Measurements from ENCODE around the gene SPEN.
A peak's percentile ranks its signal among the peaks of the same experiment; 100 is the strongest.
"Not testable (repeated sequence)": the region's sequence is repeated elsewhere in the genome, so short reads cannot be mapped to it uniquely, and the experiment has no call there.

The SPEN gene

GRCh38 chr1:15885269-15885668 is 37.8 kb downstream of the SPEN start:
- TF ChIP-seq EZH2 (IDR thresholded peaks at IDR 0.05; ENCODE audit: borderline replicate concordance, low read depth, low read length, severe bottlenecking) (no peak), CTCF (IDR thresholded peaks at IDR 0.05; ENCODE audit: borderline replicate concordance, extremely low read depth, low read length, poor library complexity, severe bottlenecking) (no peak)
- peaks cover 77% of the 10 kb centered on the region for H3K36me3 ChIP-seq (ENCODE audit: insufficient read depth, low read length)
- H3K9me3 ChIP-seq (ENCODE audit: insufficient read depth, low read length, severe bottlenecking), result no peaks in the 10 kb centered on the region
- no peak for DNase-seq
- no peak for ATAC-seq (ENCODE audit: insufficient read depth, low read depth)
- H2AFZ ChIP-seq (ENCODE audit: low read depth, low read length), result no peak overlapping the region
- H3K4me3 ChIP-seq (ENCODE audit: low read depth in 1 of 2, low read length in 2 of 2), result no peak overlapping the region
- peaks cover 100% of the 10 kb centered on the region for H3K79me2 ChIP-seq (ENCODE audit: insufficient read depth, low read length)
- H3K27ac ChIP-seq (ENCODE audit: low read length), result no peak overlapping the region
- no peaks in the 10 kb centered on the region for H3K4me1 ChIP-seq (ENCODE audit: insufficient read depth, low read length)
- H4K20me1 ChIP-seq (ENCODE audit: insufficient read depth, low read length), result peaks cover 88% of the 10 kb centered on the region
- no peak overlapping the region for H3K9ac ChIP-seq (ENCODE audit: low read depth, low read length)
- H3K4me2 ChIP-seq (ENCODE audit: insufficient read depth, low read length), result no peak overlapping the region
- H3K27me3 ChIP-seq (ENCODE audit: insufficient read depth, low read length, poor library complexity), result no peaks in the 10 kb centered on the region

GRCh38 chr1:15885701-15886610 is 38.4 kb downstream of the SPEN start:
- TF ChIP-seq CTCF (IDR thresholded peaks at IDR 0.05; ENCODE audit: borderline replicate concordance, extremely low read depth, low read length, poor library complexity, severe bottlenecking), result no peak
- no peak for TF ChIP-seq EZH2 (IDR thresholded peaks at IDR 0.05; ENCODE audit: borderline replicate concordance, low read depth, low read length, severe bottlenecking)
- ATAC-seq (ENCODE audit: insufficient read depth, low read depth), result no peak

GRCh38 chr1:15886611-15887167 is 39.2 kb downstream of the SPEN start:
- Histone ChIP-seq H3K9ac (ENCODE audit: low read depth, low read length) (no peak overlapping the region), H3K4me2 (ENCODE audit: insufficient read depth, low read length) (no peak overlapping the region)

More at GRCh38 chr1:15885701-15886610, 38.4 kb downstream of the SPEN start:
- Histone ChIP-seq H2AFZ (ENCODE audit: low read depth, low read length) (no peak overlapping the region), H3K4me3 (ENCODE audit: low read depth in 1 of 2, low read length in 2 of 2) (no peak overlapping the region), H3K9ac (ENCODE audit: low read depth, low read length) (no peak overlapping the region), H3K9me3 (ENCODE audit: insufficient read depth, low read length, severe bottlenecking) (no peaks in the 10 kb centered on the region), H3K36me3 (ENCODE audit: insufficient read depth, low read length) (peaks cover 78% of the 10 kb centered on the region), H3K4me1 (ENCODE audit: insufficient read depth, low read length) (no peaks in the 10 kb centered on the region), H3K27ac (ENCODE audit: low read length) (no peak overlapping the region), H3K4me2 (ENCODE audit: insufficient read depth, low read length) (no peak overlapping the region), H3K27me3 (ENCODE audit: insufficient read depth, low read length, poor library complexity) (no peaks in the 10 kb centered on the region), H3K79me2 (ENCODE audit: insufficient read depth, low read length) (peaks cover 100% of the 10 kb centered on the region), H4K20me1 (ENCODE audit: insufficient read depth, low read length) (peaks cover 89% of the 10 kb centered on the region)
- DNase-seq, result no peak

GRCh38 chr1:15892857-15893599 is 45.5 kb downstream of the SPEN start:
- H3K9ac ChIP-seq (ENCODE audit: low read depth, low read length); H3K9me3 ChIP-seq (ENCODE audit: insufficient read depth, low read length, severe bottlenecking); H3K4me2 ChIP-seq (ENCODE audit: insufficient read depth, low read length); DNase-seq; H3K4me1 ChIP-seq (ENCODE audit: insufficient read depth, low read length); H2AFZ ChIP-seq (ENCODE audit: low read depth, low read length); ATAC-seq (ENCODE audit: insufficient read depth, low read depth); H3K27me3 ChIP-seq (ENCODE audit: insufficient read depth, low read length, poor library complexity); H3K4me3 ChIP-seq (ENCODE audit: low read depth in 1 of 2, low read length in 2 of 2): not testable (repeated sequence)
- Histone ChIP-seq H3K79me2 (ENCODE audit: insufficient read depth, low read length) (peaks cover 100% of the 10 kb centered on the region), H3K36me3 (ENCODE audit: insufficient read depth, low read length) (peaks cover 53% of the 10 kb centered on the region), H3K27ac (ENCODE audit: low read length) (peak overlapping the region; percentile 30; the same call in 1 of the 2 replicates), H4K20me1 (ENCODE audit: insufficient read depth, low read length) (peaks cover 87% of the 10 kb centered on the region)

More at GRCh38 chr1:15886611-15887167, 39.2 kb downstream of the SPEN start:
- Histone ChIP-seq H3K9me3 (ENCODE audit: insufficient read depth, low read length, severe bottlenecking) (no peaks in the 10 kb centered on the region), H3K27ac (ENCODE audit: low read length) (no peak overlapping the region), H3K79me2 (ENCODE audit: insufficient read depth, low read length) (peaks cover 100% of the 10 kb centered on the region), H2AFZ (ENCODE audit: low read depth, low read length) (no peak overlapping the region), H3K27me3 (ENCODE audit: insufficient read depth, low read length, poor library complexity) (no peaks in the 10 kb centered on the region), H4K20me1 (ENCODE audit: insufficient read depth, low read length) (peaks cover 89% of the 10 kb centered on the region), H3K36me3 (ENCODE audit: insufficient read depth, low read length) (peaks cover 74% of the 10 kb centered on the region), H3K4me1 (ENCODE audit: insufficient read depth, low read length) (no peaks in the 10 kb centered on the region), H3K4me3 (ENCODE audit: low read depth in 1 of 2, low read length in 2 of 2) (no peak overlapping the region)
- ATAC-seq (ENCODE audit: insufficient read depth, low read depth), result no peak
- TF ChIP-seq CTCF (IDR thresholded peaks at IDR 0.05; ENCODE audit: borderline replicate concordance, extremely low read depth, low read length, poor library complexity, severe bottlenecking), result no peak
- no peak for TF ChIP-seq EZH2 (IDR thresholded peaks at IDR 0.05; ENCODE audit: borderline replicate concordance, low read depth, low read length, severe bottlenecking)
- no peak for DNase-seq
